GM18861 (cell line): Measurements from ENCODE around the gene PRDM16.

ENCODE experiments used
- ATAC-seq: cut with Tn5 transposase; IDR thresholded peaks from one replicate; pipeline ENCODE4 v1.9.1; 2021; ENCODE audit not compliant: unreplicated experiment

PRDM16 gene

DNA sequence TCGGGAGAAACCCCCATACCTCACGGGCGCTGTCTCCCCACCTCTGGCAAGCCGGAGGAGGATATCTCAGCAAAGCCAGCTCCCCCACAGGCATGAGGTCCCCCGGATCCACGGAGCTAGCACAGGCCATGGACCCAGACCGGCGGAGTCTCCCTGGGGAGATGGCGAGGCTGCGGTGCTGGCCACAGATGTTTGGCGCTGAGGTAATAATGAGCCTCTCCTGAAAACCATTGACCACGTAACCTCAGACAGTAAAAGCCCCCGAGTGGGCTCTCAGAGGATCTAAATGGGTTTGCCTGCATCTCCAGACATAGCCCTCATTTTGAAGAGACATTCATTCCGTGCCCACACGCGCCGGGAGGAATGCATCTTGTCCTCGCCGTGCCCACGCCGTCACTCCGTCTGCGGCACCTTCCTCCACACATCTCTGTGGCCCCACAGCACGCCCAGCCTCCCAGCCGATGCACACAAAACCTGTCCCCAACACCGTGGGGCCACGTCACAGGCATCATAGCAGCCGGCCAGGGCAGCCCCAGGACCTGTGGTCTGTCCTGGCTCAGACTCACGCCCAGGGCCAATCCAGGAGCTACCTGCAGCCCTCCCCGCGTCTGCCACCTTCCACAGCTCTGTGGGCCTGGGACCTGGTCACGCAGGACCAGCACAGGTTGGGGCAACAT, 150.9 kb downstream of the PRDM16 start:
- ATAC-seq, result no peak

GRCh38 chr1:3221112-3222041, 152.4 kb downstream of the PRDM16 start:
- no peak for ATAC-seq

GRCh38 chr1:3222042-3222692, 153.2 kb downstream of the PRDM16 start:
- ATAC-seq, result no peak

DNA sequence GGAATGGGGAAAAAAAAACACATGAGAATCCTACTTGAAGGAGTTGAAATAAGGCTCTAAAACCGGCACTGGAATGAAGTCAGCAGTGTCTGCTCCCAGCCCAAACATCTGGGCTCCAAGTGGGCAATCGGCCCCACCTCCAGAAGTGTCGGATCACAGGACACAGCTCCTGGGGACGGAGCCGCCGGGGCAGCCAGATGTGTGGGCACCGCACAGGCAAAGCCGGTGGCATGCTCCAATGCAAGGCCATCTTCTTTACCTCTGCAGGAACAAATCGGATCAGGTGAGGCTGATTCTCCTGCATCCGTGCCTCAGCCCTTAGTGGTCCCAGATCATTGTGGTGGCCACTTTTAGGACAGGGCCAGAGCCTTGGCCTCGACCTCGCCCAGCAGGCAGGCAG, 156.7 kb downstream of the PRDM16 start:
- ATAC-seq, result no peak

- ATAC-seq, result no peak
Measured at GRCh38 chr1:3226191-3226590, 157.2 kb downstream of the PRDM16 start.

GRCh38 chr1:3226701-3227350, 157.8 kb downstream of the PRDM16 start:
- no peak for ATAC-seq

DNA sequence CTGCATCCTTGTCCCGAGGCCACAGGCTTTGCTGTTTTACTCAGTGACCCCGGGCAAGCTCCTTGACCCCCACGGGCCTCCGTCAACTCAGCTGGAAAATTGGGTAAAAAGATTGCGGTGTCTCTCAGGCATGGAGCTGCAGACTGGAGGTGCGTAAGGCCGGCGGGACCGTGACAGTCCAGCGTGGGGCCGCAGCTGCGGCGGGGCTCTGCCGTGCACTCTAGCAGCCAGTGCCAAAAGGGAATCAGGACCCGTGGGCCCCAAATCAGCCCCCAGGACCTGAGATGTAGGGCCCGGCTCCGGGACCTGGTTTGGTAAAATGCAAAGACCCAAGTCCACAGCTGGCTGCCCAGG, 158.3 kb downstream of the PRDM16 start:
- no peak for ATAC-seq

- ATAC-seq, result no peak
Measured at GRCh38 chr1:3227893-3228292, 158.9 kb downstream of the PRDM16 start.

GRCh38 chr1:3229081-3229725, 160.2 kb downstream of the PRDM16 start:
- ATAC-seq, result no peak

DNA sequence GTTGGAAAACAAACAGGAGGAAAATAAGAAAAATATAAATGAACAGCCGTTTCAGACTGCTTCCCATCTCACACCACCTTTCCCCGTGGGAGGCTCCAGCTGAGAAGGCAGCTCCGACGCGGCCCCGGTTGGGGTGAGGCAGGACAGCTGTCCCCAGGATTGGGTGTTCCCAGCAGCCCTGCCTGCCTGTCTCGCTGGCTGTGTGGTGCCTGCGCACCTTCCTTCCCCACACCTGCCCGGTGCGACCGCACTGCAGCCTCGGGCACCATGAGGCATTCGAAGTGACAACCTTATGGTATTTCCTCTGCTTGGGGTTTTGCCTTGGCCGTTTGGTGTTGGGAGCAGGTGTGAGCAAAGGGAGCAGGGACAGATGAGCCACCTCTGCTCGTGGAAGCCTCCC, 161.6 kb downstream of the PRDM16 start:
- no peak for ATAC-seq

GRCh38 chr1:3231245-3231644, 162.2 kb downstream of the PRDM16 start:
- no peak for ATAC-seq

- no peak for ATAC-seq
Measured at GRCh38 chr1:3231826-3232225, 162.8 kb downstream of the PRDM16 start.

DNA sequence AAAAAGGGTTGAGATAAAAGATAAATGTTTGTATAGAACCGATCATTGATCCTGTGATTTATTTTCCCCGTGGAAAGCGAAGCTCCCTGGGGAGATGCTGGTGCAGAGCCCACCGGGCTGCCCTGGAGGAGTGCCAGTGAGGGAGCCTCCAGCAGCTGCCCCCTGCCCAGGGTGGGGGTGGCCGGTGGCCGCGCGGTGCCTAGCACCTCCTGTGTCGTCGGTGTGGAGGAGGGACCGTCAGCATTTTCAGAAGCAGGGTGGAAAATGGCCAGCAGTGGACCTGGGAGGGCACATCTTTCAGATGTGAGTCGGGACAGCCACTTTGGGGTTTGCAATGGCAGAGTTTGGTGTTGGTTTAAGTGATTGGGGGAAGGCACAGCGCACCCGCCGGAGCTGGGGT, 164.0 kb downstream of the PRDM16 start:
- no peak for ATAC-seq

GRCh38 chr1:3233551-3233950, 164.5 kb downstream of the PRDM16 start:
- no peak for ATAC-seq

GRCh38 chr1:3234281-3234680, 165.3 kb downstream of the PRDM16 start:
- no peak for ATAC-seq

DNA sequence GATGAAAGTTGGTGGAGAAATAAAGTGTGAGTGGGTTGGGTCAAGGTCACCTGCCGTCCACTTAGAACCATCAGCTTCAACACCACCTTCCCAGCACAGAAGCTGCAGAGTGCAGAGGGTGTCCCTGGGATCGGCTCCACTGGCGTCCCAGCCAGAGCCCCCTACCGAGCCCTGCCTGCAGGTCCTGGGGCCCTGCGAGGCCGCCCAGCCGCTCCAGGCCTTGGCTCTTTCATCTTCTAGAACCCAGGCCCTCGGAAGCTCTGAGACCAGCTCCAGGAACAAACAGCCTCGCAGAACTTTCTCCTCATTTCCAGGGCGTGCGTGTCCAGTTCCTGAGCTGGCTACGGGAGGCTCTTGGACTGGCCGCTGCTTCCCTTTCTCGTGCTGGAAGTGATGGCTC, 166.0 kb downstream of the PRDM16 start:
- ATAC-seq, result no peak

- no peak for ATAC-seq
Measured at GRCh38 chr1:3235496-3235895, 166.5 kb downstream of the PRDM16 start.

DNA sequence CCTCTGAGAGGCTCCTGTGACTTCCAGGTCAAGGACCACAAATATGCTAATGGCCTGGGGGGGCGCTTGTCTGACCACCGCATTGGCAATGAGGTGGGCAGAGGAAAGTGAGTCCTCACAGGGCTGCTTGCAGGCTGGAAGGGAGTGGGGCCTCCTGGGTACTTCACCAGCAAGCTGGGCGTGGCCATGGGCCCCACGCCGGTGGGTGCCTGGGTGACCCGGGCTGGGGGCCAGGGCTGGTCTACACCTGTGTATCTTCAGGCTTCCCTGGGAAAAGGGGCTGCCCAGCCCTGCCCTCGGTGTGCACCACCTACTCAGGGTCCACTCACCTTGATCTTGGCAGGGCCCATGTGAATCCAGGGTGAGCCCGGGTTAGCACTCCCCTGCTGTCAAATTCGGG, 167.4 kb downstream of the PRDM16 start:
- ATAC-seq, result no peak

DNA sequence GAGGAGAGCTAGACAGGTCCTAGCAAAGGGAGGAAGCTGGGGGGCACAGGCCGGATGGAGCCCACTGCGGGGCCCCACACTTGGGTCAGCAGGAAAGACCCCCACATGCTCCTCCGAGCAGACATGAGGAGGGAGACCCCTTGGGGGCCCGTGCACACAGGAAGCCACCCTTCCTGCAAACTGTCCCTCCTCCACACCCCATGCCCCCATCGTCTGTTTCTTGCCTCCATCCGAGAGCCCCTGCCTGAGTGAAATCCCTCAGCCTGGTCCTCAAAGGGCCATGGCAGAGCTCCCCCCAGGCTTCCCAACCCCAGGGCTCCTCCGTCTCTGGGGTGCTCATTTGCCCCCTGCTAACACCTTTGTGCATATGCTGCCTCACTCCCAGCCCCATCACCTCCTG, 168.0 kb downstream of the PRDM16 start:
- ATAC-seq, result no peak

DNA sequence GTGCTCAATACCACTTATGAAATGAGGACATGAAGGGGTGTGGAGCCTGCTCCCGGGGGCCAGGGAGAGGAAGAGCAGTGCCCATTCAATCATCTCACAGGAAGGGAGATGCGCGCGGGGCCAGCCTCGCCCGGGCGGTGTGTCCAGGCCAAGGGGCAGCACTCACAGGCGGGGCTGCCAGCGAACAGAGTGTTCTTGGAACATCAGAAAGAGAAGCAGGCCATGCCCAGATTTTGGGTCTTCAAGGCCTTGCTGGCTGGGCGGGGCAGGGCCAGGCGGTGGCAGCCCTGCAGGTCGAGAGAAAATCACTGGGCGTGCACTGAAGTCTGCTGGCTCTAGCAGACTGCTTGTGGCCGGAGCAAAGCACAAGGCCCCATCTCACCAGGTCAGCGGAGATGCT, 168.6 kb downstream of the PRDM16 start:
- ATAC-seq, result no peak
